Measurements from ENCODE around the gene MSH6.
"Not testable (repeated sequence)": the region's sequence is repeated elsewhere in the genome, so short reads cannot be mapped to it uniquely, and the experiment has no call there.

The MSH6 gene

DNA sequence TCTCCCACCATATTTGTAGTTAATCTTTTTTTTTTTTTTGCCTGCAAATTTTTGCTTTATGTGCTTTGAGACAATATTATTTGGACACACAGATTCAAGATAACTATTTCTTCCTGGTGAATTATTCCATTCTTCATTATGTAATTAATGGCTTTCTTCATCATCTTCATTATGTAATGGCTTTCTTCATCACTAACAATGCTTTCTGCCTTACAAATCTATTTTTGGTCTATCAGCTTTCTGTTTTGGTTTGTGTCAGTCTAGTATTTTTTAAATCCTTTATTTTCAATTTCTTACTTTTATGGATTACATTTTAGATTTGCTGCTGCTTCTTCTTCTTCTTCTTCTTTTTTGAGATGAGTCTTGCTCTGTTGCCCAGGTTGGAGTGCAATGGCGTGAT lies 60.5 kb downstream of the MSH6 start:
- DNase-seq (ENCODE audit: extremely low spot score) = no peak
- ChIA-PET POLR2A (no interaction called here), CTCF (interaction anchor here (0.7 to 2.5 kb wide), 7 partner anchors 10 to 61 kb away, joined by 3 to 12 read pairs (median 3); partner anchors contain the start of gene MSH6)
- TF ChIP-seq, protein P1, sequence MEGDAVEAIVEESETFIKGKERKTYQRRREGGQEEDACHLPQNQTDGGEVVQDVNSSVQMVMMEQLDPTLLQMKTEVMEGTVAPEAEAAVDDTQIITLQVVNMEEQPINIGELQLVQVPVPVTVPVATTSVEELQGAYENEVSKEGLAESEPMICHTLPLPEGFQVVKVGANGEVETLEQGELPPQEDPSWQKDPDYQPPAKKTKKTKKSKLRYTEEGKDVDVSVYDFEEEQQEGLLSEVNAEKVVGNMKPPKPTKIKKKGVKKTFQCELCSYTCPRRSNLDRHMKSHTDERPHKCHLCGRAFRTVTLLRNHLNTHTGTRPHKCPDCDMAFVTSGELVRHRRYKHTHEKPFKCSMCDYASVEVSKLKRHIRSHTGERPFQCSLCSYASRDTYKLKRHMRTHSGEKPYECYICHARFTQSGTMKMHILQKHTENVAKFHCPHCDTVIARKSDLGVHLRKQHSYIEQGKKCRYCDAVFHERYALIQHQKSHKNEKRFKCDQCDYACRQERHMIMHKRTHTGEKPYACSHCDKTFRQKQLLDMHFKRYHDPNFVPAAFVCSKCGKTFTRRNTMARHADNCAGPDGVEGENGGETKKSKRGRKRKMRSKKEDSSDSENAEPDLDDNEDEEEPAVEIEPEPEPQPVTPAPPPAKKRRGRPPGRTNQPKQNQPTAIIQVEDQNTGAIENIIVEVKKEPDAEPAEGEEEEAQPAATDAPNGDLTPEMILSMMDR (IDR thresholded peaks at IDR 0.05; ENCODE audit: control extremely low read depth, extremely low read depth, low read depth, missing control alignments) = no peak

DNA sequence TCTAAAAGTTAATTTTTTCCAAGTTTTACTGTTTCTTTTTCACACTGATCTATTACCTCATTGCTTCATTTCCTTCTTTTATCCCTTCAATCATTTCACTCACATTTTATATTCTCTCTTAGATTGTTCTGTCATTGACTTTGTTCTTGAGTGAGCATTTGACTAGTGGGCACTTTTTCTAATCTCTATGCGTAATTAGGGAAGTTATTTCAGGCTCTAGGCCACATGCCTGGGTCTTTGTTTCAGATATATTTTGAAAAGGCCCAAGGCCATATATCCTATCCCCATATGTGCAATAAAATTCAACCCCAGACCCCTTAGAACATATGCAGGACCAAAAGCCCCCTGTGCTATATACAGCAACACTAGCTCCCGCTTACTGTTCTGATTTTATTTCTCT lies 61.2 kb downstream of the MSH6 start:
- DNase-seq (ENCODE audit: extremely low spot score) = no peak
- POLR2A ChIA-PET = no interaction called here
- TF ChIP-seq, protein P1 (IDR thresholded peaks at IDR 0.05; ENCODE audit: control extremely low read depth, extremely low read depth, low read depth, missing control alignments) = no peak
- CTCF ChIA-PET = interaction anchor here (1.8 to 3.5 kb wide), 3 partner anchors 13 to 16 kb away, joined by 5 to 10 read pairs (median 6); no protein-coding TSS in a partner anchor

DNA sequence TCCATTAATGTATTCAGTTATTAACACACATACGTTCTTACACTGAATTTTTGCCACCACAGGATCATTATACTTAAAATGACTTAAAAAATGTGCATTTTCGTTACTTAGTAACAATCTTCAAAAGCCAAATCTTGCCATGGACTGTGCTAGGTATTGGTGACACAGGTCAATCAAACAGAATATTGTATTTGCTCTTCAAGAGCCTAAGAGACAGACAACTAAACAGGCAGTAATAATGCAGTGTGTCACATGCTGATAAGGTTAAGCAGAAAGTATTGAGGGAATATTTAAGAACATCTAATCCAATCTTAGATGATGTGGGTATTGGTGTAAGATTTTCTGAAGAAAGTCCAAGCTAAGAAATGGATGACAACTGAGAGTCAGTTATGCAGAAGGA lies 66.4 kb downstream of the MSH6 start:
- CTCF ChIA-PET = interaction anchor here (0.9 to 3.0 kb wide), 4 partner anchors 10 to 82 kb away, joined by 3 to 13 read pairs (median 5); no protein-coding TSS in a partner anchor
- POLR2A ChIA-PET = no interaction called here
- TF ChIP-seq, protein P1 (IDR thresholded peaks at IDR 0.05; ENCODE audit: control extremely low read depth, extremely low read depth, low read depth, missing control alignments) = no peak
- no peak for DNase-seq (ENCODE audit: extremely low spot score)

DNA sequence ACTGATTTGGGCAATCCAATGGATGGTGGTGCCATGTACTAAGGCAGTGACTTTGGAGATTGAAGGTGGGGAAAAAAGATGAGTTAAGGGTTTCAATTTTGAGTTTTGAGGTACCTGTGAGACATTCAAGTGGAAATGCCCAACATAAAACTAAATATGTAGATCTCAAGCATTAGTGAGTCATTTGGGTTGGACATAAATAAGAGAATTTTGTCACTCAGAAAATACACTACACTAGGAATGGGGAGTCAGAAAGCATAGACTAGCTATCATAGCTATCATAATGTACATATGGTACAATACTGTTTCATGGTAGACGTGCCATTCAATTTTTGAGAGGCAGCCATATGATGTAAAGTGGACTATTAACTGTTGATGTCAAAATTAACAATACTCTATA lies 67.3 kb downstream of the MSH6 start:
- ChIA-PET POLR2A (no interaction called here), CTCF (interaction anchor here (0.9 to 3.0 kb wide), 5 partner anchors 9 to 83 kb away, joined by 3 to 13 read pairs (median 4); no protein-coding TSS in a partner anchor)
- DNase-seq (ENCODE audit: extremely low spot score) = no peak
- TF ChIP-seq, protein P1 (IDR thresholded peaks at IDR 0.05; ENCODE audit: control extremely low read depth, extremely low read depth, low read depth, missing control alignments) = no peak

DNA sequence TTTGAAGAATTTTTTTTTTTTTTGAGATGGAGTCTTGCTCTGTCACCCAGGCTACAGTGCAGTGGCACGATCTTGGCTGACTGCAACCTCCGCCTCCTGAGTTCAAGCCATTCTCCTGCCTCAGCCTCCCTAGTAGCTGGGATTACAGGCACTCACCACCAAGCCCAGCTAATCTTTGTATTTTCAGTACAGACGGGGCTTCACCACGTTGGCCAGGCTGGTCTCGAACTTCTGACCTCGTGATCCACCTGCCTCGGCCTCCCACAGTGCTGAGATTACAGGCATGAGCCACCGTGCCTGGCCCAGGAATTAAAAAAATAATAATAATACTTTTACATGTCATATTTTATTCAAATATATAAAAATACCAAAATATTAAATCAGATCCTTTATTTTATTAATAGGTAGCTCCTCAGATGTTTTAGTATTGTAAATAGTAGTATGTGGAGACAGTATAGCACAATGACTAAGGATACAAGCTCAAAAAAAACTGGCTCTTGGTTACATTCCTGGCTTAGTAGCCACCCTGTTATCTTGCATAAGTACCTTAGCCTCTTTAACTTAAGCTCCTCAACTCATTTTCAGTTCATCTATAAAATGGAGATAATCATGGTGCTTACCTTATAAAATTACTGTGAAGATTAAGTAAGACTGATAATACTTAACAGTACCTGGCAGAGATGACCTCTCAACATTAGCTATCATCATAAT lies 70.3 kb downstream of the MSH6 start:
- CTCF ChIA-PET = interaction anchor here (1.2 kb wide), 1 partner anchor 13 kb away, joined by 3 read pairs; no protein-coding TSS in a partner anchor
- DNase-seq (ENCODE audit: extremely low spot score); POLR2A ChIA-PET: not testable (repeated sequence)

All from GM10248 (cell line).